HG03442 (cell line): ENCODE data around the gene NTRK1.

ENCODE experiments used
- ATAC-seq: cut with Tn5 transposase; IDR thresholded peaks from one replicate; pipeline ENCODE4 v1.9.1; 2021; ENCODE audit warnings: mild to moderate bottlenecking, moderate library complexity; ENCODE audit not compliant: unreplicated experiment

Gene NTRK1

GRCh38 chr1:156860628-156861423, at the start of gene NTRK1:
Gene NTRK1, plus strand, starts transcription at chr1:156860865. Its CDS starts 70 bp downstream, at chr1:156860935.
- no peak for ATAC-seq

- no peak for ATAC-seq
Observed at GRCh38 chr1:156811168-156811567, 49.5 kb upstream of the NTRK1 start.

GRCh38 chr1:156812293-156812990, 48.2 kb upstream of the NTRK1 start:
- no peak for ATAC-seq

GRCh38 chr1:156813298-156813697, 47.4 kb upstream of the NTRK1 start:
- no peak for ATAC-seq

- ATAC-seq, result peak; percentile 47
Observed at GRCh38 chr1:156813750-156814570, 46.7 kb upstream of the NTRK1 start.

- no peak for ATAC-seq
Observed at GRCh38 chr1:156814571-156815260, 45.9 kb upstream of the NTRK1 start.

- no peak for ATAC-seq
Observed at GRCh38 chr1:156815307-156815826, 45.3 kb upstream of the NTRK1 start.

- no peak for ATAC-seq
Observed at GRCh38 chr1:156815961-156816422, 44.7 kb upstream of the NTRK1 start.

- peak; percentile 67 for ATAC-seq
Observed at GRCh38 chr1:156816561-156817328, 43.9 kb upstream of the NTRK1 start, which contains the start of gene SH2D2A. Gene SH2D2A, minus strand, starts transcription at chr1:156816848. Its CDS starts 140 bp downstream, at chr1:156816708.

GRCh38 chr1:156821801-156822200, 38.9 kb upstream of the NTRK1 start:
- no peak for ATAC-seq

- no peak for ATAC-seq
Observed at GRCh38 chr1:156822680-156823079, 38.0 kb upstream of the NTRK1 start.

- no peak for ATAC-seq
Observed at GRCh38 chr1:156823210-156823790, 37.4 kb upstream of the NTRK1 start.

- ATAC-seq, result no peak
Observed at GRCh38 chr1:156826630-156827029, 34.0 kb upstream of the NTRK1 start.

- ATAC-seq, result no peak
Observed at GRCh38 chr1:156828400-156829124, 32.1 kb upstream of the NTRK1 start.

- ATAC-seq, result no peak
Observed at GRCh38 chr1:156832434-156832833, 28.2 kb upstream of the NTRK1 start.

GRCh38 chr1:156833603-156834002, 27.1 kb upstream of the NTRK1 start:
- no peak for ATAC-seq

- no peak for ATAC-seq
Observed at GRCh38 chr1:156834322-156834721, 26.3 kb upstream of the NTRK1 start.

- no peak for ATAC-seq
Observed at GRCh38 chr1:156836041-156836654, 24.5 kb upstream of the NTRK1 start.
